Measurements from ENCODE around the gene KLRC3. TPM values are rescaled to one million over a fixed set of nuclear protein-coding genes. Genes with fewer than 3 reads are reported as not detected.
"Not testable (repeated sequence)": the region's sequence is repeated elsewhere in the genome, so short reads cannot be mapped to it uniquely, and the experiment has no call there.

KLRC3 gene
- total and polyA plus RNA-seq, 5 donors, result not detected

GRCh38 chr12:10439608-10440274 is 19.3 kb upstream of the KLRC3 start:
- DNase-seq; ATAC-seq; H3K4me3 ChIP-seq (ENCODE audit: low read length); intact Hi-C loops (cut with DNase I); H3K27me3 ChIP-seq (ENCODE audit: control insufficient read depth, insufficient read depth); H3K4me1 ChIP-seq (ENCODE audit: control insufficient read depth, insufficient read depth, low read length); H3K9me3 ChIP-seq (ENCODE audit: control insufficient read depth, low read length); H3K27ac ChIP-seq (ENCODE audit: low read length): not testable (repeated sequence)
- 82% methylated on average over 2 of the region's 2 CpGs for WGBS

GRCh38 chr12:10437601-10438000 is 17.2 kb upstream of the KLRC3 start:
- H3K4me1 ChIP-seq (ENCODE audit: control insufficient read depth, insufficient read depth, low read length); H3K9me3 ChIP-seq (ENCODE audit: control insufficient read depth, low read length); ATAC-seq; DNase-seq; H3K4me3 ChIP-seq (ENCODE audit: low read length); intact Hi-C loops (cut with DNase I); H3K27me3 ChIP-seq (ENCODE audit: control insufficient read depth, insufficient read depth); H3K27ac ChIP-seq (ENCODE audit: low read length): not testable (repeated sequence)
- WGBS, result 25% methylated on average over 2 of the region's 2 CpGs

GRCh38 chr12:10435816-10436215 is 15.4 kb upstream of the KLRC3 start, which contains the start of gene KLRC2:
KLRC2 (minus strand) TSS chr12:10436010; CDS start chr12:10435986, 24 bp downstream.
- H3K4me1 ChIP-seq (ENCODE audit: control insufficient read depth, insufficient read depth, low read length); DNase-seq; H3K27me3 ChIP-seq (ENCODE audit: control insufficient read depth, insufficient read depth); intact Hi-C loops (cut with DNase I); ATAC-seq; H3K9me3 ChIP-seq (ENCODE audit: control insufficient read depth, low read length); H3K27ac ChIP-seq (ENCODE audit: low read length); H3K4me3 ChIP-seq (ENCODE audit: low read length): not testable (repeated sequence)
- WGBS, result 46% methylated on average over 3 of the region's 3 CpGs

GRCh38 chr12:10430623-10431022 is 10.2 kb upstream of the KLRC3 start:
- H3K4me1 ChIP-seq (ENCODE audit: control insufficient read depth, insufficient read depth, low read length); H3K4me3 ChIP-seq (ENCODE audit: low read length); DNase-seq; H3K9me3 ChIP-seq (ENCODE audit: control insufficient read depth, low read length); H3K27ac ChIP-seq (ENCODE audit: low read length); ATAC-seq; intact Hi-C loops (cut with DNase I); H3K27me3 ChIP-seq (ENCODE audit: control insufficient read depth, insufficient read depth): not testable (repeated sequence)
- WGBS, result 81% methylated on average over 4 of the region's 4 CpGs

GRCh38 chr12:10425938-10426337 is 5.5 kb upstream of the KLRC3 start:
- DNase-seq, result peak in 1 of 3 donors; percentile 30
- H3K4me1 ChIP-seq (ENCODE audit: control insufficient read depth, insufficient read depth, low read length); ATAC-seq; H3K27me3 ChIP-seq (ENCODE audit: control insufficient read depth, insufficient read depth); H3K27ac ChIP-seq (ENCODE audit: low read length); H3K9me3 ChIP-seq (ENCODE audit: control insufficient read depth, low read length); intact Hi-C loops (cut with DNase I); H3K4me3 ChIP-seq (ENCODE audit: low read length): not testable (repeated sequence)
- WGBS, result 88% methylated on average over 8 of the region's 8 CpGs

GRCh38 chr12:10424260-10424899 is 4.0 kb upstream of the KLRC3 start:
- H3K27me3 ChIP-seq (ENCODE audit: control insufficient read depth, insufficient read depth); H3K27ac ChIP-seq (ENCODE audit: low read length); DNase-seq; intact Hi-C loops (cut with DNase I); H3K9me3 ChIP-seq (ENCODE audit: control insufficient read depth, low read length); H3K4me3 ChIP-seq (ENCODE audit: low read length); ATAC-seq; H3K4me1 ChIP-seq (ENCODE audit: control insufficient read depth, insufficient read depth, low read length): not testable (repeated sequence)
- 77% methylated on average over 1 of the region's 1 CpG for WGBS

- H3K9me3 ChIP-seq (ENCODE audit: control insufficient read depth, low read length); intact Hi-C loops (cut with DNase I); H3K4me3 ChIP-seq (ENCODE audit: low read length); ATAC-seq; DNase-seq; H3K27me3 ChIP-seq (ENCODE audit: control insufficient read depth, insufficient read depth); H3K27ac ChIP-seq (ENCODE audit: low read length); H3K4me1 ChIP-seq (ENCODE audit: control insufficient read depth, insufficient read depth, low read length): not testable (repeated sequence)
- WGBS, result 21% methylated on average over 2 of the region's 3 CpGs
These were observed 1.8 kb upstream of the KLRC3 start for GRCh38 chr12:10422159-10422558.

GRCh38 chr12:10409392-10409791 is 11.0 kb downstream of the KLRC3 start, which contains the start of gene KLRC4:
KLRC4 (minus strand) TSS chr12:10409757; CDS start chr12:10409575, 182 bp downstream.
- DNase-seq (no peak), ATAC-seq (no peak)
- Histone ChIP-seq H3K4me3 (ENCODE audit: low read length) (no peak within 1 kb of the TSS), H3K27me3 (ENCODE audit: control insufficient read depth, insufficient read depth) (no peaks in the 10 kb centered on the region), H3K27ac (ENCODE audit: low read length) (no peak within 1 kb of the TSS), H3K9me3 (ENCODE audit: control insufficient read depth, low read length) (no peaks in the 10 kb centered on the region), H3K4me1 (ENCODE audit: control insufficient read depth, insufficient read depth, low read length) (no peaks in the 10 kb centered on the region)
- WGBS, result 1% methylated on average over 1 of the region's 1 CpG
- intact Hi-C loops (cut with DNase I), result no loop called here

- DNase-seq, result no peak
- H3K9me3 ChIP-seq (ENCODE audit: control insufficient read depth, low read length), result no peaks in the 10 kb centered on the region
- no peak for ATAC-seq
- intact Hi-C loops (cut with DNase I), result no loop called here
- H3K4me1 ChIP-seq (ENCODE audit: control insufficient read depth, insufficient read depth, low read length), result no peaks in the 10 kb centered on the region
- no peaks in the 10 kb centered on the region for H3K27me3 ChIP-seq (ENCODE audit: control insufficient read depth, insufficient read depth)
- WGBS, result 60% methylated on average over 3 of the region's 3 CpGs
- H3K27ac ChIP-seq (ENCODE audit: low read length), result no peak overlapping the region
- H3K4me3 ChIP-seq (ENCODE audit: low read length), result no peak overlapping the region
These were observed 11.6 kb downstream of the KLRC3 start for GRCh38 chr12:10408842-10409241.

GRCh38 chr12:10406725-10407124 is 13.7 kb downstream of the KLRC3 start:
- no peak for ATAC-seq
- no peaks in the 10 kb centered on the region for H3K27me3 ChIP-seq (ENCODE audit: control insufficient read depth, insufficient read depth)
- intact Hi-C loops (cut with DNase I), result no loop called here
- H3K4me3 ChIP-seq (ENCODE audit: low read length), result no peak overlapping the region
- DNase-seq, result no peak
- no peaks in the 10 kb centered on the region for H3K4me1 ChIP-seq (ENCODE audit: control insufficient read depth, insufficient read depth, low read length)
- 65% methylated on average over 4 of the region's 4 CpGs for WGBS
- H3K27ac ChIP-seq (ENCODE audit: low read length), result no peak overlapping the region
- no peaks in the 10 kb centered on the region for H3K9me3 ChIP-seq (ENCODE audit: control insufficient read depth, low read length)

- Histone ChIP-seq H3K9me3 (ENCODE audit: control insufficient read depth, low read length) (no peaks in the 10 kb centered on the region), H3K27me3 (ENCODE audit: control insufficient read depth, insufficient read depth) (no peaks in the 10 kb centered on the region), H3K27ac (ENCODE audit: low read length) (no peak overlapping the region), H3K4me3 (ENCODE audit: low read length) (no peak overlapping the region), H3K4me1 (ENCODE audit: control insufficient read depth, insufficient read depth, low read length) (no peaks in the 10 kb centered on the region)
- intact Hi-C loops (cut with DNase I), result no loop called here
- WGBS, result 95% methylated on average over 5 of the region's 5 CpGs
- DNase-seq, result no peak
- ATAC-seq, result no peak
These were observed 15.1 kb downstream of the KLRC3 start for GRCh38 chr12:10405294-10405693.
